Testis (tissue), 3 donors: ENCODE data around the gene SPIN1. TPM values are rescaled to one million over a fixed set of nuclear protein-coding genes. Genes with fewer than 3 reads are reported as not detected.

Experiments
- DNase-seq: peaks from one replicate; pipeline ENCODE4 v3.0.0-alpha.2; 2019
- H3K27ac ChIP-seq, 2 donors: fragments of 200-600 bp; sonication (generic); one replicate each; pipeline ENCODE4 v1.5.1; 2019
- H3K27me3 ChIP-seq: fragments of 200-600 bp; sonication (generic); one replicate; pipeline ENCODE4 v1.5.1; 2019
- H3K36me3 ChIP-seq: fragments of 200-600 bp; sonication (generic); one replicate; pipeline ENCODE4 v1.5.1; 2017; ENCODE audit warnings: low read depth; ENCODE audit errors: missing control alignments
- H3K4me1 ChIP-seq: fragments of 200-600 bp; sonication (generic); one replicate; pipeline ENCODE4 v1.5.1; 2019
- H3K4me3 ChIP-seq, 2 donors: fragments of 200-600 bp; sonication (generic); one replicate each; pipeline ENCODE4 v1.5.1; 2017 to 2019
- H3K9me3 ChIP-seq: fragments of 200-600 bp; sonication (generic); one replicate; pipeline ENCODE4 v1.5.1; 2017
- POLR2A ChIP-seq: fragments of 450-650 bp; IDR thresholded peaks from one replicate; pipeline ENCODE4 v1.6.1; 2017; ENCODE audit warnings: antibody characterized with exemption, mild to moderate bottlenecking, moderate library complexity
- WGBS, 2 donors: methylation state at CpG; one replicate each; pipeline ENCODE4 v1.1.5; 2018; 5-methylcytosine and 5-hydroxymethylcytosine counted together
- intact Hi-C: fragments of 100-400 bp; cut with DNase I; formaldehyde crosslinking; loops from one replicate; pipeline ENCODE4 v1.15.1; 2023; ENCODE audit warnings: low total_unique reads
- polyA plus RNA-seq: library from polyadenylated mRNA; stranded (reverse); fragments of 350-450 nt; fragmentation: Illumina TruSeq; extraction: RNeasy Lipid Tissue Mini Kit (QIAGEN cat#74804); gene quantifications from one replicate; pipeline ENCODE4 v1.2.3, GENCODE V29; 2014; ENCODE audit warnings: low read depth, low replicate concordance; ENCODE audit not compliant: insufficient read depth
- total RNA-seq, 2 donors: library from RNA; depleted of rRNA; stranded (reverse); fragments of >200 nt; gene quantifications; one replicate each; pipeline ENCODE4 v1.2.3, GENCODE V29; 2016
- TF ChIP-seq, protein P1 (sequence below), 3 experiments: fragments of 450-650 bp in 2 of 3; fragments of 200-600 bp in 1 of 3; sonication (generic) in 1 of 3; IDR thresholded peaks; one replicate each; pipeline ENCODE4 v1.5.1; 2016 to 2019; ENCODE audit warnings: antibody characterized with exemption in 3 of 3, mild to moderate bottlenecking in 2 of 3, moderate library complexity in 1 of 3

SPIN1 gene
- total and polyA plus RNA-seq, 3 donors from 2014 or later, result 93.7 to 139 (median 119) TPM

DNA sequence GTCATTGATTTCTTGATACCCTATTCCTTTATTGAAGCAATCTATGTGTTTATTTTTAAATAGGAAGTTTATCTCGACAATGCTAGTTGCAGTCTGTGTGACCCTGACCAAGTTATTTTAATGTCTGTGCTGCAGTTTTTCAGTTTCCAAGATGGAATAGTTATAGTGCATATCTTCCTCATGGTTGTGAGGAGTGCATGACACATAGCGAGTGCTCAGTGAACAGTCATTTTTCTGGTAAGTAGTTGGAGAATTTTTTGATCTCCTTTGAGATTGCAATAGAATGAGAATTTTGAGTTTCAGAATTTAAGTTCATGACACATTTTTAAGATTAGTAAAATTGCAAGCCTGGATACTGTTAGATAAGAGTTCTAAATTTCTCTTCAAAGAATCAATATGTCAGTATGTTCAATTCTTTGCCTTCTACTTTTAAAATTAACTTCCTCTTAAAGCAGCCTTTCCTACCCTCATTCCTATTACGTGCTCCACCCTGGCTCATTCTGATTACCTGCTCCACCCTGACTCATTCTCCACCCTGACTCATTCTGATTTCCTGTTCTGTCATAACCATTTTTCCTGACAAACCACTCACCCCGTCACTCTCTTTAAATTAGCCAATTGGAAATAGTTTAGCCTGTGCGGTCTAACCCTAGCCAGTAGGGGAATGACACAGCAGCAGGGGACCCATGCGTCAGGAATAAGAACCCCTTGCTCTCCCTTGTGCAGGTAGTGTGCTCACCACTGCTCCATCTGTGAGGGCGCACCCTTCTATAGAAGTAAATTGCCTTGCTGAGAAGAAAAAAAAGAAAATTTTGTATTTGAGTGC is 30.7 kb downstream of the SPIN1 start:
- Histone ChIP-seq H3K36me3 (no peaks in the 10 kb centered on the region), H3K27me3 (no peaks in the 10 kb centered on the region), H3K9me3 (no peaks in the 10 kb centered on the region), H3K4me3 (no peak overlapping the region), H3K4me1 (no peaks in the 10 kb centered on the region), H3K27ac (no peak overlapping the region)
- intact Hi-C loops, result no loop called here
- TF ChIP-seq POLR2A, result no peak
- TF ChIP-seq, protein P1, sequence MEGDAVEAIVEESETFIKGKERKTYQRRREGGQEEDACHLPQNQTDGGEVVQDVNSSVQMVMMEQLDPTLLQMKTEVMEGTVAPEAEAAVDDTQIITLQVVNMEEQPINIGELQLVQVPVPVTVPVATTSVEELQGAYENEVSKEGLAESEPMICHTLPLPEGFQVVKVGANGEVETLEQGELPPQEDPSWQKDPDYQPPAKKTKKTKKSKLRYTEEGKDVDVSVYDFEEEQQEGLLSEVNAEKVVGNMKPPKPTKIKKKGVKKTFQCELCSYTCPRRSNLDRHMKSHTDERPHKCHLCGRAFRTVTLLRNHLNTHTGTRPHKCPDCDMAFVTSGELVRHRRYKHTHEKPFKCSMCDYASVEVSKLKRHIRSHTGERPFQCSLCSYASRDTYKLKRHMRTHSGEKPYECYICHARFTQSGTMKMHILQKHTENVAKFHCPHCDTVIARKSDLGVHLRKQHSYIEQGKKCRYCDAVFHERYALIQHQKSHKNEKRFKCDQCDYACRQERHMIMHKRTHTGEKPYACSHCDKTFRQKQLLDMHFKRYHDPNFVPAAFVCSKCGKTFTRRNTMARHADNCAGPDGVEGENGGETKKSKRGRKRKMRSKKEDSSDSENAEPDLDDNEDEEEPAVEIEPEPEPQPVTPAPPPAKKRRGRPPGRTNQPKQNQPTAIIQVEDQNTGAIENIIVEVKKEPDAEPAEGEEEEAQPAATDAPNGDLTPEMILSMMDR (IDR thresholded peaks at IDR 0.05), result no peak
- no peak for DNase-seq
- WGBS, 2 donors, result 86% methylated on average over 7 of the region's 7 CpGs

DNA sequence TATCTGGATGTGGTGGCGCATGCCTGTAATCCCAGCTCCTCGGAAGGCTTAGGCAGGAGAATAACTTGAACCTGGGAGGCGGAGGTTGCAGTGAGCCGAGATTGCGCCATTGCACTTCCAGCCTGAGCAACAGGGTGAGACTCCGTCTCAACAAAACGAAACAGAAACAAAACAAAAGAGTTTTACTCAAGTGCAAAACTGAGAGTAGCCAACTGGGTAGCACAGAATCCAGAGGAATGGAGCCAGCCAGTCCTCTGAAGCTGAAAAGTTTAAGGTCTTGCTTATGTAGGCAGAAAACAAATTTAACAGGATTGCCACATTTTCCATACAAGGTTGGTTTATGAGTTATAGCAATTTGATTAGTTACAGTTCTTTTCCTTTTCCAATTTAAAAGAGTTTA is 32.0 kb downstream of the SPIN1 start:
- no peaks in the 10 kb centered on the region for H3K4me1 ChIP-seq
- no peak overlapping the region for H3K27ac ChIP-seq
- DNase-seq, result no peak
- H3K36me3 ChIP-seq, result no peaks in the 10 kb centered on the region
- intact Hi-C loops, result no loop called here
- H3K27me3 ChIP-seq, result no peaks in the 10 kb centered on the region
- TF ChIP-seq POLR2A, result no peak
- TF ChIP-seq, protein P1 (IDR thresholded peaks at IDR 0.05), result no peak
- 95 to 97% methylated on average over 7 of the region's 7 CpGs for WGBS, 2 donors
- no peak overlapping the region for H3K4me3 ChIP-seq
- no peaks in the 10 kb centered on the region for H3K9me3 ChIP-seq

DNA sequence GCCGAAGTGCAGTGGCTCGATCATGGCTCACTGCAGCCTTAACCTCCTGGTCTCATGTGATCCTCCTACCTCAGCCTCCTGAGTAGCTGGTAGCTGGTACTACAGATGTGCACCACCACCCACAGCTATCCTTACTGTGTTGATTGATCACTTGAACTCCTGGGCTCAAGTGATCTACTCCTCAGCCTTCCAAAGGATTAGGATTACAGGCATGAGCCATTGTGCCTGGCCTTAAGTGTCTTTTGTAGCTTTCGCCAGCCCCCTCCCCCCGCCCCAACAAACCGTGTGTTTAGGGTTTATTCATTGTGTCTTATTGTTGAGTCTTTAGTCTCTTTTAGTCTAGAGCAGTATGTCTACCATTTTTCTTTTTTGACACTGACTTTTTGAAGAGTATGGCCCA is 33.1 kb downstream of the SPIN1 start:
- H3K9me3 ChIP-seq, result no peaks in the 10 kb centered on the region
- peaks cover 4% of the 10 kb centered on the region for H3K4me1 ChIP-seq
- H3K4me3 ChIP-seq, result no peak overlapping the region
- H3K36me3 ChIP-seq, result no peaks in the 10 kb centered on the region
- H3K27me3 ChIP-seq, result no peaks in the 10 kb centered on the region
- no peak overlapping the region for H3K27ac ChIP-seq
- WGBS, 2 donors, result 93 to 95% methylated on average over 5 of the region's 5 CpGs
- no peak for DNase-seq
- TF ChIP-seq, protein P1 (IDR thresholded peaks at IDR 0.05), result no peak
- no peak for TF ChIP-seq POLR2A
- intact Hi-C loops, result no loop called here

DNA sequence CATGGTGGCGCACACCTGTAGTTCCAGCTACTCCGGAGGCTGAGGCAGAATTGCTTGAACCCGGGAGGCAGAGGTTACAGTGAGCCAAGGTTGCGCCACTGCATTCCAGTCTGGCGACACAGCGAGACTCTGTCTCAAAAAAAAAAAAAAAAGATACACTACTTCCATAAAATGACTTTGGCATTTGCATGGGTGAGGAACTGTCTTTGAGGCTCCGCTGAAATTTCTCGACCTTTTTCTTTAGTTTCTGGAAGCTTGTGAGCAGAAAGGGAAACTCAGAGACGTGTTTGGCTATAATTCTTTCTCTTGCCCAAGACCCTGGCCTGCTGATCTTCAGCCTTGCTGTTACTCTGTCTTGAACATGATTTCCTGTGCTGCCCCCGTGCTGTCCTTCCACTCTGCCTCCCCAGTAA is 37.3 kb downstream of the SPIN1 start:
- H3K27ac ChIP-seq, result no peak overlapping the region
- TF ChIP-seq, protein P1 (IDR thresholded peaks at IDR 0.05), result no peak
- TF ChIP-seq POLR2A, result no peak

DNA sequence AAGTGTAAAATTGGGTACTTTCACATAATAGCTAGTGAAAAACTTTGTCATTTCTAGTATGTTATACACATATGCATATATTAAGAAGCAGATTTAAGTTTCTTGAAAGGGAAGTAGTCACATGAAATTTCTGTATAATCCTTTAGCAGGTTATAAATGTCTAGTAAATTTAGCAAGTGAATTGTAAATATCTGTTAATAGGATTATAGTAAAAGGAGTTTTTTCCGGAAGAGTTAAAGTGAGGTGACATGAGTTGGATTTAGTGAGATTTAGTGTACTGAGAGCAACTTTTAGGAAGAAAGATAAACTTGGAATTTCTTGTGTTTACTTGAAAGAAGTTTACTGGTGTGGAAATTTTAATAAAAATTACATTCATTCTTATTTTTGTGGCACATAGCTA is 38.4 kb downstream of the SPIN1 start:
- no peak for DNase-seq
- Histone ChIP-seq H3K4me1 (peaks cover 4% of the 10 kb centered on the region), H3K9me3 (no peaks in the 10 kb centered on the region), H3K27ac (no peak overlapping the region), H3K27me3 (no peaks in the 10 kb centered on the region), H3K4me3 (no peak overlapping the region), H3K36me3 (no peaks in the 10 kb centered on the region)
- intact Hi-C loops, result no loop called here
- no peak for TF ChIP-seq POLR2A
- TF ChIP-seq, protein P1 (IDR thresholded peaks at IDR 0.05), result no peak
- 91 to 95% methylated on average over 1 of the region's 1 CpG for WGBS, 2 donors

More for the DNA sequence above, 37.3 kb downstream of the SPIN1 start:
- H3K36me3 ChIP-seq, result no peaks in the 10 kb centered on the region
- no peaks in the 10 kb centered on the region for H3K27me3 ChIP-seq
- H3K4me1 ChIP-seq, result peaks cover 4% of the 10 kb centered on the region
- H3K4me3 ChIP-seq, result no peak overlapping the region
- no peak for DNase-seq
- no peaks in the 10 kb centered on the region for H3K9me3 ChIP-seq
- intact Hi-C loops, result no loop called here
- 65 to 68% methylated on average over 10 of the region's 10 CpGs for WGBS, 2 donors
